HG03135 (cell line): Measurements from ENCODE around the gene NEDD4L.
"Not testable (repeated sequence)": the region's sequence is repeated elsewhere in the genome, so short reads cannot be mapped to it uniquely, and the experiment has no call there.

ENCODE experiments used
- ATAC-seq: cut with Tn5 transposase; IDR thresholded peaks from one replicate; pipeline ENCODE4 v1.9.1; 2021; ENCODE audit warnings: mild to moderate bottlenecking, moderate library complexity; ENCODE audit not compliant: unreplicated experiment

Gene NEDD4L

GRCh38 chr18:58026395-58026794, 17.6 kb upstream of the NEDD4L start:
- no peak for ATAC-seq

- ATAC-seq, result no peak
These were observed 17.2 kb upstream of the NEDD4L start for GRCh38 chr18:58026857-58027256.

- ATAC-seq, result no peak
These were observed 16.7 kb upstream of the NEDD4L start for GRCh38 chr18:58027341-58027740.

- no peak for ATAC-seq
These were observed 15.8 kb upstream of the NEDD4L start for GRCh38 chr18:58028109-58028784.

- no peak for ATAC-seq
These were observed 11.8 kb upstream of the NEDD4L start for GRCh38 chr18:58032233-58032632.

GRCh38 chr18:58033216-58033615, 10.8 kb upstream of the NEDD4L start:
- ATAC-seq, result no peak

GRCh38 chr18:58034370-58034769, 9.7 kb upstream of the NEDD4L start:
- no peak for ATAC-seq

GRCh38 chr18:58037163-58037562, 6.9 kb upstream of the NEDD4L start:
- no peak for ATAC-seq

- no peak for ATAC-seq
These were observed 6.0 kb upstream of the NEDD4L start for GRCh38 chr18:58038063-58038462.

GRCh38 chr18:58041633-58042032, 2.4 kb upstream of the NEDD4L start:
- no peak for ATAC-seq

GRCh38 chr18:58042826-58043490, 1.1 kb upstream of the NEDD4L start:
- ATAC-seq, result no peak

GRCh38 chr18:58044370-58045241, 580 bp downstream of the NEDD4L start:
- peak; percentile 38 for ATAC-seq

- no peak for ATAC-seq
These were observed 1.4 kb downstream of the NEDD4L start for GRCh38 chr18:58045242-58046092.

- no peak for ATAC-seq
These were observed 2.2 kb downstream of the NEDD4L start for GRCh38 chr18:58046093-58046793.

- no peak for ATAC-seq
These were observed 2.9 kb downstream of the NEDD4L start for GRCh38 chr18:58046794-58047555.

GRCh38 chr18:58047556-58047882, 3.5 kb downstream of the NEDD4L start:
- ATAC-seq, result no peak

GRCh38 chr18:58048081-58048642, 4.1 kb downstream of the NEDD4L start:
- ATAC-seq, result no peak

GRCh38 chr18:58049000-58049688, 5.1 kb downstream of the NEDD4L start:
- ATAC-seq, result no peak

GRCh38 chr18:58050963-58051362, 6.9 kb downstream of the NEDD4L start:
- ATAC-seq, result not testable (repeated sequence)
